ENCODE results near the gene TNFAIP8.
"Not testable (repeated sequence)": the region's sequence is repeated elsewhere in the genome, so short reads cannot be mapped to it uniquely, and the experiment has no call there.

TNFAIP8 gene

DNA sequence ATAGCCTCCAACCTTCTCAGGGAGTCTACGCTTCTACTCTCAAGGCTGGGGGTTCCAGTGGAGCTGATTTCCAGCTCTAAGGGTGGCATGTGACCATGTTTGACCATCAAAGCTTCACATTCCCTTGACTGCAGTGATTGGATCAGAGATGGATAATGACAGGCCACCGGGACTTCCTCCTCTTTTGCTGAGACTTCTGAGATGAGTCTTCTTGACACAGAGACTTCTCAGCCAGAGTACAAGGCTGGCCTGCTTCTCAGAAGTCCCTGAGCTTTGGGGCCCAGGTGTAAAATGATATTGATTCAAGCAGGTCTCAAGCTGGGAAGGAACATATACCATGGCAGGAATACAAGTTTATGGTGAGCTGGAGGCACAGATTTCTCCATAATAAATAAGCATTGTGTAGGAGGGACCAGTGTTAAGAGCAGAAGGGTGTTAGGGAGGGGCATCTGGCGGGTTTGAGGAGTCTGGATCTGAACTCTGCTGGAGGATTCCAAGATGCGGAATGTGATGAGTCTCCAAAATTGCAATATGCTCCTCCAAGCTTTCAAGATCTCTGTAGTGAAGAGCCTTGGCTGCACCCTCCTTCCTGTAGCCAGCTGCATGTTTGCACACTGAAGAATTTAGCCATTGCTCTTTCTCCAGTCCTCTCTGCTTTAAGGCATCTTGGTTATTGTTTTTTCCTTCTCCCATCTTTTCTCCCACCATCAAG lies 54.8 kb downstream of the TNFAIP8 start:
- H3K27ac ChIP-seq = no peak overlapping the region
- no peaks in the 10 kb centered on the region for H3K9me3 ChIP-seq

DNA sequence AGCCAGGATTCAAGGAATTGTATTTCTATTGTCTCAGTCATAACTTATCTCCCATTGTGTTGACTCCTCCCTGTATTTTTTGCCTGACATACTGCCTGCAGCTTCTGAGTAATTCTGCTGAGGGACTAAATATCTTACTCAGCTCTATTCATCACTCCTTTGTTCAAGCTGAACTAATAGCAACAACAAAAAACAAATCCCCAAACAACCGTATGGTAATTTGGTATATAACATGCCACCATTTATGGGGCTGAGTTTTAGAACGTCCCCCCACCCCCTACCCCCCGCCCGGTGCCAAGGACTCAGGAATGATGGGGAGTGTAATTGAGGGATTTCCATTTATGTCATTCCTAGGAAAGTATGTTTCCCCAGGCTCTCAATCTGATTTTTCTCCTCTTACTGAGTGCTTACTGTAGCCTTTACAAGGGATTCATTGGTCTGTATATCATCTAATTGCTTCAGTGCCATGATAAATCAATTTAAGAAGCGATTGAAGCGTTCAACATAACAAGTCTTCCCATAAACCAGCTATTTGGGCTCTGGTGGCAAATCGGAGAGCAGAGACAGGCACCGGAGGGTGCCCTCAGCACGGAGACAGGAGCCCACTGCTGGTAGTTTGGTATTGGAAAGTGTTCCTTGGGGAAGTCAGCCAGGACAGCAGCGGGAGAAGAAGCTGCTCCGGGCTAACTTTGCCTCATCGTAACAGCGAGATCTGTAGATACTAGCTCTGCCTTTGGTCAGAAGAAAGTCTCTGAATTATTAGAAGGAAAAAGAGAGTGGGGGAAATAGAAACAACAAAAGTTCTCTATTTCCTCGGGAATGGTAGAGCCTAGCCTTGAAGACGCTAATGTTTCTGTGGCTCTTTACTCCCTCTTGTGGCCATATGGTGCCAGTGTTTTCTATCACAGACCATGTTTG lies 55.8 kb downstream of the TNFAIP8 start:
- Histone ChIP-seq H3K4me1 (peaks cover 0 to 17% (median 3%) of the 10 kb centered on the region in 4 donors), H3K27me3 (no peaks in the 10 kb centered on the region), H3K4me3 (peak overlapping the region; percentile 48 to 55), H3K36me3 (no peaks in the 10 kb centered on the region), H3K27ac (peak overlapping the region; percentile 71 to 77), H3K9me3 (no peaks in the 10 kb centered on the region)
- TF ChIP-seq, protein P1, sequence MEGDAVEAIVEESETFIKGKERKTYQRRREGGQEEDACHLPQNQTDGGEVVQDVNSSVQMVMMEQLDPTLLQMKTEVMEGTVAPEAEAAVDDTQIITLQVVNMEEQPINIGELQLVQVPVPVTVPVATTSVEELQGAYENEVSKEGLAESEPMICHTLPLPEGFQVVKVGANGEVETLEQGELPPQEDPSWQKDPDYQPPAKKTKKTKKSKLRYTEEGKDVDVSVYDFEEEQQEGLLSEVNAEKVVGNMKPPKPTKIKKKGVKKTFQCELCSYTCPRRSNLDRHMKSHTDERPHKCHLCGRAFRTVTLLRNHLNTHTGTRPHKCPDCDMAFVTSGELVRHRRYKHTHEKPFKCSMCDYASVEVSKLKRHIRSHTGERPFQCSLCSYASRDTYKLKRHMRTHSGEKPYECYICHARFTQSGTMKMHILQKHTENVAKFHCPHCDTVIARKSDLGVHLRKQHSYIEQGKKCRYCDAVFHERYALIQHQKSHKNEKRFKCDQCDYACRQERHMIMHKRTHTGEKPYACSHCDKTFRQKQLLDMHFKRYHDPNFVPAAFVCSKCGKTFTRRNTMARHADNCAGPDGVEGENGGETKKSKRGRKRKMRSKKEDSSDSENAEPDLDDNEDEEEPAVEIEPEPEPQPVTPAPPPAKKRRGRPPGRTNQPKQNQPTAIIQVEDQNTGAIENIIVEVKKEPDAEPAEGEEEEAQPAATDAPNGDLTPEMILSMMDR (IDR thresholded peaks at IDR 0.05) = peak; percentile 95
- peak; percentile 52 to 78 for DNase-seq
- intact Hi-C loops (cut with DNase I; ENCODE audit: low total_unique reads) = loop anchor here (5.0 to 10.0 kb wide), 3 partner anchors 144 to 424 kb away; partner anchors contain the start of genes DMXL1 and DTWD2

More for the DNA sequence above, 54.8 kb downstream of the TNFAIP8 start:
- TF ChIP-seq, protein P1 (IDR thresholded peaks at IDR 0.05) = no peak
- H3K4me1 ChIP-seq = peaks cover 0 to 17% (median 3%) of the 10 kb centered on the region in 4 donors
- H3K36me3 ChIP-seq = no peaks in the 10 kb centered on the region
- DNase-seq = no peak
- no peaks in the 10 kb centered on the region for H3K27me3 ChIP-seq
- intact Hi-C loops (cut with DNase I; ENCODE audit: low total_unique reads) = loop anchor here (5.0 to 10.0 kb wide), 3 partner anchors 143 to 423 kb away; partner anchors contain the start of genes DMXL1 and DTWD2
- H3K4me3 ChIP-seq = no peak overlapping the region

DNA sequence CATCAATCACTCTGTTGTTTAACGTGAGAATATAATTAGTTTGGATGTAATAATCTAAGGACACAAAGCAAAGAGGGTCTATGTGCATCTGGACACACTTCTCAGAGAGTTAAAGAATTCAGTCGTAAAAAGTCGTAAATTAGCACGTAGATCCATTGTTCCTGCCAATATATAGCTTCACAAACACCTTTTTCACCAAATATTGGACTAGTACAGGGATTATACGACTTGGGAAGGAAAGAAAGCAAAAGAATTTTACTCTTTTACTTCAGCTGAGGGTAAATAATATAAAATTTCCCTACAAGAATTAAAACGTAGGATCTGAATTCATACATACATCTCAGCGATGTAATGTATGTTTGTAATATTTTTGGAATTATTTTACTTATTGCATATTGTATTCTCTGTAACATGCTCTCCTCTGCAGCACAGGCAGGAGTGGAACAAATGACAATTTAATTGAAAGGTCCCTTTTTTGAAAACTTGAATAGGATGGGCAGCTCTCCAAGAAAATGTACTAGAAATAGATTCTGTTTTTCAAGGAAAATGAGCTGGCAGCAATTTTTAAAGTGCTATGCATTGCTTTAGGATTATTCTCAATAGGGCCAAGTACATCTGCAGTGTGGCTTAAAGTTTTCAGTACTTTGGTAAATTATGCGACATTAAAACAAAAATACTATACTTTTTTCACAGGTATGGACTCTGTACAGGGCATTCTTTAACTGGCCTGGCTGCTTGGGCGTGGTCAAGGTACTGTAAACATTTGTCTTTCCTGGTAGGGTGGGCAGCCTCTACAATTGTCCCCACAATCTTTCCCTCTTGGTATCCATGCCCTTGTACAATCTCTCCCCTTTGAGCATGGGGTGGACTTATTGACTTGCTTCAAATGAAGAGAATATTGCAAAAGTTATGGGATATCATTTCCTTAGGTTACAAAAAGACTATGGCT lies 56.7 kb downstream of the TNFAIP8 start:
- TF ChIP-seq, protein P1 (IDR thresholded peaks at IDR 0.05) = no peak
- Histone ChIP-seq H3K27me3 (no peaks in the 10 kb centered on the region), H3K4me1 (peaks cover 0 to 17% (median 3%) of the 10 kb centered on the region in 4 donors), H3K9me3 (no peaks in the 10 kb centered on the region), H3K27ac (peak overlapping the region; percentile 71 to 77), H3K4me3 (peak overlapping the region; percentile 48 to 55), H3K36me3 (no peaks in the 10 kb centered on the region)
- intact Hi-C loops (cut with DNase I; ENCODE audit: low total_unique reads) = loop anchor here (5.0 to 10.0 kb wide), 3 partner anchors 145 to 425 kb away; partner anchors contain the start of genes DMXL1 and DTWD2
- DNase-seq = no peak

DNA sequence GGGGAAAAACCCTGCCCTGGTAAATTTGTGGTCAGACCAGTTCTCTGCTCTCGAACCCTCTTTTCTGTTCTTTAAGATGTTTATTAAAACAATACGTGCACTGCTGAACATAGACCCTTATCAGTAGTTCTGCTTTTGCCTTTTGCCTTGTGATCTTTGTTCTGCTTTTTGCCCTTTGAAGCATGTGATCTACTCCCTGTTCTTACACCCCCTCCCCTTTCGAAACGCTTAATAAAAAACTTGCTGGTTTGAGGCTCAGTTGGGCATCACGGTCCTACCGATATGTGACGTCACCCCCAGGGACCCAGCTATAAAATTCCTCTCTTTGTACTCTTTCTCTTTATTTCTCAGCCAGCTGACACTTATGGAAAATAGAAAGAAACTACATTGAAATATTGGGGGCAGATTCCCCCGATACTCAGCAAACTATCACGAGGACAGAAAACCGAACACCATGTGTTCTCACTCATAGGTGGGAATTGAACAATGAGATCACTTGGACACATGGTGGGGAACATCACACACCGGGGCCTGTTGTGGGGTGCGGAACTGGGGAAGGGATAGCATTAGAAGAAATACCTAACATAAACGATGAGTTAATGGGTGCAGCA lies 58.4 kb downstream of the TNFAIP8 start:
- not testable (repeated sequence) for DNase-seq, H3K9me3 ChIP-seq, H3K27me3 ChIP-seq, H3K36me3 ChIP-seq, H3K27ac ChIP-seq, H3K4me3 ChIP-seq
- peaks cover 0 to 17% (median 3%) of the 10 kb centered on the region in 4 donors for H3K4me1 ChIP-seq
- intact Hi-C loops (cut with DNase I; ENCODE audit: low total_unique reads) = loop anchor here (5.0 to 10.0 kb wide), 3 partner anchors 147 to 427 kb away; partner anchors contain the start of genes DMXL1 and DTWD2

DNA sequence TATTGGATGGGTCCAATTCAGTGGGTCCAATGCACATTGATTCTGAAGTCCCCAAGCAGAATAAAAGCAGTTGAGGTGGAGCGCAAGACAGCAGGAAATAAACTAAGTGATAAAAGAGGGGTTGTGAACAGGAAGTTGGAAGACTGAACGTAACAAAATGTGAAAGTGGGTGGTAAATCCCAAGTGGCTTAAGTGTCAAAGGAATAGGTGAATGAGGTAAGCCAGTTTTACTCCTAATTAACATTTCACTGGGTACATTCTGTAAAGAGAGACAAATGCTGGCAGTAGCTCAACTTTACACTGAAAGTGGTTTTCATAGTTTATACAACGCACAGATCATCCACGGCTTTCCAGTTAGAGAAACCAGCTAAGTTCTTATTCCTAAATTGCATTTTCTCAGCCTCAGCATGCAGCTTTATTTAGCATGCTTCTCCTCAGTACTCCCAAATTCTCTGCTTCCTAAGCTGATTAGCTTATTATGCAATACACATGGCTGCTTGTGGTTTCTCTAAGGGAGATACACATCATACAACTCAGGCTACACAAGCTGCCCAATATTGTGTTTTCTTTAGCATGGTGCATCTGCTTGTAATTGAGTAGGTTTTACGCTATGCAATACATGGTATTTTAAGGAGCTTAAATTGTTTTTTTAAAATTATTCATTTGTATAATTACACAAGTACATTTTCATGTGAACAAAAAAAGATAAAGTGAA lies 62.2 kb downstream of the TNFAIP8 start:
- H3K9me3 ChIP-seq = no peaks in the 10 kb centered on the region
- no peak overlapping the region for H3K27ac ChIP-seq
- no peaks in the 10 kb centered on the region for H3K27me3 ChIP-seq
- no peaks in the 10 kb centered on the region for H3K36me3 ChIP-seq
- no peak overlapping the region for H3K4me3 ChIP-seq
- TF ChIP-seq, protein P1 (IDR thresholded peaks at IDR 0.05) = no peak
- DNase-seq = no peak
- peaks cover 0 to 17% (median 0%) of the 10 kb centered on the region in 4 donors for H3K4me1 ChIP-seq
- intact Hi-C loops (cut with DNase I; ENCODE audit: low total_unique reads) = loop anchor here (10.0 kb wide), 1 partner anchor 343 kb away; the partner anchor contains the start of gene DMXL1
